Transverse colon (tissue), 4 donors: Measurements from ENCODE around the gene SYNJ2. TPM values are rescaled to one million over a fixed set of nuclear protein-coding genes. Genes with fewer than 3 reads are reported as not detected.

Experiments used
- DNase-seq: peaks from one replicate; pipeline ENCODE4 v3.0.0-alpha.2; 2019
- H3K27ac ChIP-seq, 4 donors: fragments of 200-600 bp; sonication (generic); 2 replicates each; pipeline ENCODE4 v1.5.1; 2016 to 2018; ENCODE audit warnings: inconsistent platforms in 4 of 4
- H3K27me3 ChIP-seq: fragments of 200-600 bp; sonication (generic); 2 replicates; pipeline ENCODE4 v1.5.1; 2017; ENCODE audit warnings: inconsistent platforms
- H3K36me3 ChIP-seq, 4 donors: fragments of 200-600 bp; sonication (generic); 2 replicates each; pipeline ENCODE4 v1.5.1; 2017 to 2019; ENCODE audit warnings: inconsistent platforms in 4 of 4
- H3K4me1 ChIP-seq, 4 donors: fragments of 200-600 bp; sonication (generic); 2 replicates each; pipeline ENCODE4 v1.5.1; 2017 to 2020; ENCODE audit warnings: inconsistent platforms in 4 of 4
- H3K4me3 ChIP-seq, 4 donors: fragments of 200-600 bp; sonication (generic); 1 replicate in 1 of 4; 2 replicates in 3 of 4; pipeline versions ENCODE4 v1.5.1 to v1.6.1; 2017 to 2019; ENCODE audit warnings: inconsistent platforms in 4 of 4
- H3K9me3 ChIP-seq, 2 donors: fragments of 200-600 bp; sonication (generic); 2 replicates each; pipeline ENCODE4 v1.5.1; 2017 to 2019; ENCODE audit warnings: inconsistent platforms in 2 of 2
- EP300 ChIP-seq: sonication (generic); formaldehyde crosslinking; IDR thresholded peaks from one replicate; pipeline ENCODE4 v1.6.1; 2017; ENCODE audit warnings: antibody characterized with exemption, low read depth
- POLR2A ChIP-seq: fragments of 450-650 bp; IDR thresholded peaks from one replicate; pipeline ENCODE4 v1.6.1; 2016; ENCODE audit warnings: antibody characterized with exemption, mild to moderate bottlenecking, moderate library complexity
- POLR2AphosphoS5 ChIP-seq, 3 donors: sonication (generic); formaldehyde crosslinking; IDR thresholded peaks; one replicate each; pipeline ENCODE4 v1.6.1; 2016; ENCODE audit warnings: antibody characterized with exemption in 3 of 3
- WGBS, 2 donors: methylation state at CpG; one replicate each; pipeline ENCODE4 v1.1.5; 2018; ENCODE audit warnings: low coverage in 1 of 2; 5-methylcytosine and 5-hydroxymethylcytosine counted together
- in situ Hi-C, 4 donors: fragments of 200-750 bp; cut with MboI; loops; one replicate each; pipeline versions ENCODE4 v1.15.0 to v1.15.1; 2017; ENCODE audit warnings: low sequenced_read_pairs in 3 of 4, low pct_ligation_motif_present in 1 of 4, low pct_unique_long_range_greater_than_20kb in 1 of 4
- intact Hi-C: fragments of 100-400 bp; cut with DNase I; formaldehyde crosslinking; loops from one replicate; pipeline ENCODE4 v1.15.1; 2023; ENCODE audit warnings: low total_unique reads
- total RNA-seq, 4 donors: library from RNA; depleted of rRNA; stranded (reverse); fragments of >200 nt; gene quantifications; one replicate each; pipeline ENCODE4 v1.1.0, GENCODE V29; 2016
- TF ChIP-seq, protein P1 (sequence below), 5 experiments: fragments of 200-600 bp in 3 of 5; fragments of 450-650 bp in 2 of 5; sonication (generic) in 3 of 5; IDR thresholded peaks; 1 replicate in 2 of 5; 2 replicates in 3 of 5; pipeline ENCODE4 v1.5.1; 2016 to 2017; ENCODE audit warnings: antibody characterized with exemption in 5 of 5, inconsistent platforms in 3 of 5, mild to moderate bottlenecking in 2 of 5, moderate library complexity in 1 of 5

SYNJ2 gene
- total RNA-seq, 4 donors from 2014 or later = 27.8 to 42.6 (median 31.8) TPM

DNA sequence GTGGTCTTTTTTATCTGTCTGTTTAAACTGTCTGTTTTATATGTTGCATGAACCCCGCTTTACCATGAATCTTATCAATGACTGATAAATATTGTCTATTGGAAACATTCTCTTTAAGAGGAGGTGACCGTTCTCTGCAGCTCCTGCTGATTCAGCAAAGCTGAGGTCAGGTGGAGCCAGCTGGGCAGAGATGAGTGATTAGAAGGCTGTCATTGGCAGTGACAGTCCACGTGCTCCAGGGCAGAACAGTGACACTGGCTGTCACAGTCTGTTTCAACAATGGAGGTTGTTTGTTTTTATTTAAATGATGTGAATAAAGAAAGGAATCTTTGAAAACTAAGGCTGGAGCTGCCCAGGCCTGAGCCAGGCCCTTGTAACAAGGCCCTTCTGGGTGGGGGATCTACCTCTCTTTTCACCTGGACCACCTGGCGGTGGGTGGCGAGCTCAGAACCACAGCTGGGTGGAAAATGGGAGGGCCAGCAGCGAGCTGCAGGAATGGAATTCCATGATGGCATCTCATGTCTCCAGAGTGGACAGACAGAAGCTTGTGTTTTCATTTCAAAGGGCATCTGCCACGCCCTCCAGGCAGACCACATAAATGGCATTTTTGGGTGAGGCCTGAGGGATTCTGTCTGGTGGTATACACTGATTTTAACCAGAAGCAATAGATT lies 12.6 kb downstream of the SYNJ2 start:
- in situ Hi-C loops = no loop called here
- Histone ChIP-seq H3K4me3 (no peak overlapping the region), H3K27me3 (no peaks in the 10 kb centered on the region), H3K27ac (no peak overlapping the region), H3K9me3 (no peaks in the 10 kb centered on the region), H3K36me3 (no peaks in the 10 kb centered on the region), H3K4me1 (peaks cover 15 to 39% (median 22%) of the 10 kb centered on the region in 4 donors)
- intact Hi-C loops = no loop called here
- TF ChIP-seq, protein P1, sequence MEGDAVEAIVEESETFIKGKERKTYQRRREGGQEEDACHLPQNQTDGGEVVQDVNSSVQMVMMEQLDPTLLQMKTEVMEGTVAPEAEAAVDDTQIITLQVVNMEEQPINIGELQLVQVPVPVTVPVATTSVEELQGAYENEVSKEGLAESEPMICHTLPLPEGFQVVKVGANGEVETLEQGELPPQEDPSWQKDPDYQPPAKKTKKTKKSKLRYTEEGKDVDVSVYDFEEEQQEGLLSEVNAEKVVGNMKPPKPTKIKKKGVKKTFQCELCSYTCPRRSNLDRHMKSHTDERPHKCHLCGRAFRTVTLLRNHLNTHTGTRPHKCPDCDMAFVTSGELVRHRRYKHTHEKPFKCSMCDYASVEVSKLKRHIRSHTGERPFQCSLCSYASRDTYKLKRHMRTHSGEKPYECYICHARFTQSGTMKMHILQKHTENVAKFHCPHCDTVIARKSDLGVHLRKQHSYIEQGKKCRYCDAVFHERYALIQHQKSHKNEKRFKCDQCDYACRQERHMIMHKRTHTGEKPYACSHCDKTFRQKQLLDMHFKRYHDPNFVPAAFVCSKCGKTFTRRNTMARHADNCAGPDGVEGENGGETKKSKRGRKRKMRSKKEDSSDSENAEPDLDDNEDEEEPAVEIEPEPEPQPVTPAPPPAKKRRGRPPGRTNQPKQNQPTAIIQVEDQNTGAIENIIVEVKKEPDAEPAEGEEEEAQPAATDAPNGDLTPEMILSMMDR (IDR thresholded peaks at IDR 0.05) = no peak
- TF ChIP-seq POLR2AphosphoS5 (IDR thresholded peaks at IDR 0.05) (no peak), POLR2A (no peak), EP300 (no peak)
- no peak for DNase-seq
- WGBS, 2 donors = 81% methylated on average over 7 of the region's 7 CpGs; no CpG with 5 or more reads in 1 of the 2 donors

DNA sequence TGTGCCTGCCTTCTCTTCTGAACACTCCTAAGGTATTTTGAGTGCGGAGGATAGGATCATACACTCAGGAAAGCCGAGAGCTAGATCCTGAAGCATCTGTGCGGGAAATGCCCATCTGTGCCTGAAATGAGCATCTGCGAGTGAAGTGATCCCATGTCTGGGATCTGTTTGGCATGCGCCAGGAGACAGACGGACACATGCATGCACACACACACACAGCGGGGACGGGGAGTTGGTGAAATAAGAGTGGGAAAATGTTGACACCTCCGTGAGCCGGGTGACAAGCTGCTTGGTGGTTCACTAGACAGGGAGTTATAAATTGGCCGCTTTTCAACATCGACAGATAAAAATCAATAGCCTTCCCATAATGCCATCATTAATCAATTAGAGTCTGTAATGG lies 13.8 kb downstream of the SYNJ2 start:
- no peak overlapping the region for H3K4me3 ChIP-seq
- H3K36me3 ChIP-seq = no peaks in the 10 kb centered on the region
- WGBS, 2 donors = 97% methylated on average over 9 to 12 of the region's 12 CpGs
- in situ Hi-C loops = no loop called here
- H3K27me3 ChIP-seq = no peaks in the 10 kb centered on the region
- intact Hi-C loops = no loop called here
- H3K27ac ChIP-seq = no peak overlapping the region
- H3K4me1 ChIP-seq = peaks cover 10 to 36% (median 16%) of the 10 kb centered on the region in 4 donors
- DNase-seq = no peak
- TF ChIP-seq POLR2A (no peak), EP300 (no peak), POLR2AphosphoS5 (IDR thresholded peaks at IDR 0.05) (no peak)
- TF ChIP-seq, protein P1 (IDR thresholded peaks at IDR 0.05) = no peak
- no peaks in the 10 kb centered on the region for H3K9me3 ChIP-seq

GRCh38 chr6:157996201-157996712 lies 14.6 kb downstream of the SYNJ2 start:
- no peak overlapping the region for H3K27ac ChIP-seq
- TF ChIP-seq, protein P1 (IDR thresholded peaks at IDR 0.05) = no peak
- TF ChIP-seq POLR2A (no peak), POLR2AphosphoS5 (IDR thresholded peaks at IDR 0.05) (no peak), EP300 (no peak)
- no peaks in the 10 kb centered on the region for H3K27me3 ChIP-seq
- H3K4me3 ChIP-seq = no peak overlapping the region
- in situ Hi-C loops (no loop called here), intact Hi-C loops (no loop called here)
- DNase-seq = no peak
- no peaks in the 10 kb centered on the region for H3K9me3 ChIP-seq
- WGBS, 2 donors = 86 to 89% methylated on average over 3 to 7 of the region's 7 CpGs
- H3K36me3 ChIP-seq = no peaks in the 10 kb centered on the region
- peaks cover 9 to 33% (median 18%) of the 10 kb centered on the region in 4 donors for H3K4me1 ChIP-seq

DNA sequence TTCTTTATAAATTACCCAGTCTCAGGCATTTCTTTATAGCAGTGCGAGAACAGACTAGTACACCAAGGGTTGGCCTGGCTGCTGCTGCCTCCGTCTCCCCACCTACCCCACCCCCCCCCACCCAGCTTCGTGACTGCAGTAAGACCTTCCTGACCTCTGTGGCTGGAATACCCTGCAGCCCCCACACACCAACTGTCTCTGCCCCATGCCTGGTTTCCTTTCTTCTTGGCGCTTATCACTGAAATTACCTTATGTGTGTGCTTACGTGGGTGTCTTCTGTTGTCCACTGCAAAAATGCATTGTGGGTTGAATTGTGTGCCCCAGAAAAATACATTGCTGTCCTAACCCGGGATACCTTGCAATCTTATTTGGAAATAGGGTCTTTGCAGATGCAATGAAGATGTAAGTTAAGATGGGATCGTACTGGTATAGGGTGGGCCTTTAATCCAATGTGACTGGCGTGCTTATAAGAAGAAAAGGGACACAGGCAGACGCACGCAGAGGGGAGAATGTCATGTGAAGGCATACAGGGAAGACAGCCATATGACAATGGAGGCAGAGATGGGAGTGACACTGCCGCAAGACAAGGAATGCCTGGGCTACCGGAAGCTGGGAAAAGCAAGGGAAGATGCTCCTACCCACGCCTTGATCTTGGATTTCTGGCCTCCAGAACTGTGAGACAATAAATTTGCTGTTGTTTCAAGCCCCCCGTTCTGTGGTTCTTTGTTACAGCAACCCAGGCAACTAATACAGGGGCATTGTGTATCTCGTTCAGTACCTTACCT lies 15.4 kb downstream of the SYNJ2 start:
- H3K36me3 ChIP-seq = no peaks in the 10 kb centered on the region
- H3K4me3 ChIP-seq = no peak overlapping the region
- no peaks in the 10 kb centered on the region for H3K27me3 ChIP-seq
- WGBS, 2 donors = 92 to 96% methylated on average over 9 to 15 of the region's 15 CpGs
- in situ Hi-C loops = no loop called here
- peaks cover 14 to 40% (median 25%) of the 10 kb centered on the region in 4 donors for H3K4me1 ChIP-seq
- H3K27ac ChIP-seq = no peak overlapping the region
- H3K9me3 ChIP-seq = no peaks in the 10 kb centered on the region
- DNase-seq = no peak
- intact Hi-C loops = no loop called here
- TF ChIP-seq POLR2A (no peak), EP300 (no peak), POLR2AphosphoS5 (IDR thresholded peaks at IDR 0.05) (no peak)
- TF ChIP-seq, protein P1 (IDR thresholded peaks at IDR 0.05) = no peak
